Gastroesophageal sphincter (tissue), 4 donors: ENCODE results near the gene PROK1. TPM values are rescaled to one million over a fixed set of nuclear protein-coding genes. Genes with fewer than 3 reads are reported as not detected.

ENCODE experiments used
- total RNA-seq, 4 donors: library from RNA; depleted of rRNA; stranded (reverse); fragments of >200 nt; gene quantifications; one replicate each; pipeline ENCODE4 v1.1.0, GENCODE V29; 2016

The PROK1 gene
- total RNA-seq, 4 donors from 2014 or later, result 1.1 TPM; not detected in 3

Other genes with a start within 250 kb of the PROK1 start
- 10 to 100 TPM in 3 of 4 donors, 1 to 10 TPM in 1; 9.0 to 16.0 (median 13.4) TPM for gene KCNC4, start 240.8 kb upstream of the PROK1 start, total RNA-seq
- gene RBM15, start 111.8 kb upstream of the PROK1 start, total RNA-seq, result 10 to 100 TPM; 16.7 to 36.9 (median 30.2) TPM
- 10 to 100 TPM; 10.5 to 16.9 (median 15.2) TPM for gene SLC16A4, start 60.1 kb upstream of the PROK1 start, total RNA-seq
- 100 to 1,000 TPM in 2 of 4 donors, 10 to 100 TPM in 2; 72.5 to 126 (median 101) TPM for gene LAMTOR5, start 43.5 kb upstream of the PROK1 start, total RNA-seq
- gene KCNA10, start 68.0 kb downstream of the PROK1 start, total RNA-seq, result not detected
- gene KCNA2, start 155.2 kb downstream of the PROK1 start, total RNA-seq, result 10 to 100 TPM in 1 of 4 donors, 1 to 10 TPM in 3; 2.8 to 16.8 (median 4.6) TPM
- 1 to 10 TPM in 1 of 4 donors, under 1 TPM in 3; 0.31 to 1.9 (median 0.49) TPM for gene KCNA3, start 223.8 kb downstream of the PROK1 start, total RNA-seq